Measurements from ENCODE around the gene OR2M7. TPM values are rescaled to one million over a fixed set of nuclear protein-coding genes. Genes with fewer than 3 reads are reported as not detected.

Gene OR2M7
- total RNA-seq = not detected

- Histone ChIP-seq H3K4me3 (no peak within 1 kb of the TSS), H3K27me3 (no peaks in the 10 kb centered on the region), H3K9me3 (no peaks in the 10 kb centered on the region), H3K36me3 (no peaks in the 10 kb centered on the region), H3K27ac (no peak within 1 kb of the TSS), H3K4me1 (no peaks in the 10 kb centered on the region)
- DNase-seq (ENCODE audit: extremely low spot score in 2 of 2) = no peak
- no peak for TF ChIP-seq POLR2A (IDR thresholded peaks at IDR 0.05)
- no peak for TF ChIP-seq CTCF (IDR thresholded peaks at IDR 0.05)
- no peak for TF ChIP-seq POLR2AphosphoS5 (IDR thresholded peaks at IDR 0.05; ENCODE audit: insufficient read depth in 1 of 2, low read depth in 1 of 2)
- intact Hi-C loops (cut with DNase I) = no loop called here
Observed at GRCh38 chr1:248324468-248324867, at the start of gene OR2M7. Gene OR2M7, minus strand, starts transcription at chr1:248324568. Its CDS starts 0 bp downstream, at chr1:248324568.

GRCh38 chr1:248373761-248374160 is 49.4 kb upstream of the OR2M7 start:
- DNase-seq (ENCODE audit: extremely low spot score in 2 of 2) = no peak
- H3K36me3 ChIP-seq = no peaks in the 10 kb centered on the region
- no peaks in the 10 kb centered on the region for H3K27me3 ChIP-seq
- no peak overlapping the region for H3K4me3 ChIP-seq
- TF ChIP-seq POLR2A (IDR thresholded peaks at IDR 0.05) = no peak
- TF ChIP-seq POLR2AphosphoS5 (IDR thresholded peaks at IDR 0.05; ENCODE audit: insufficient read depth in 1 of 2, low read depth in 1 of 2) = no peak
- no peak for TF ChIP-seq CTCF (IDR thresholded peaks at IDR 0.05)
- no peaks in the 10 kb centered on the region for H3K4me1 ChIP-seq
- H3K27ac ChIP-seq = no peak overlapping the region
- no peaks in the 10 kb centered on the region for H3K9me3 ChIP-seq
- intact Hi-C loops (cut with DNase I) = no loop called here

GRCh38 chr1:248372394-248372793 is 48.0 kb upstream of the OR2M7 start:
- Histone ChIP-seq H3K27ac (no peak overlapping the region), H3K4me3 (no peak overlapping the region), H3K36me3 (no peaks in the 10 kb centered on the region), H3K27me3 (no peaks in the 10 kb centered on the region), H3K4me1 (no peaks in the 10 kb centered on the region), H3K9me3 (no peaks in the 10 kb centered on the region)
- intact Hi-C loops (cut with DNase I) = no loop called here
- DNase-seq (ENCODE audit: extremely low spot score in 2 of 2) = no peak
- TF ChIP-seq POLR2A (IDR thresholded peaks at IDR 0.05) (no peak), CTCF (IDR thresholded peaks at IDR 0.05) (no peak), POLR2AphosphoS5 (IDR thresholded peaks at IDR 0.05; ENCODE audit: insufficient read depth in 1 of 2, low read depth in 1 of 2) (no peak)

- H3K27ac ChIP-seq = no peak overlapping the region
- H3K9me3 ChIP-seq = peaks cover 6% of the 10 kb centered on the region
- TF ChIP-seq POLR2A (IDR thresholded peaks at IDR 0.05) (no peak), CTCF (IDR thresholded peaks at IDR 0.05) (no peak), POLR2AphosphoS5 (IDR thresholded peaks at IDR 0.05; ENCODE audit: insufficient read depth in 1 of 2, low read depth in 1 of 2) (no peak)
- H3K36me3 ChIP-seq = no peaks in the 10 kb centered on the region
- DNase-seq (ENCODE audit: extremely low spot score in 2 of 2) = no peak
- H3K27me3 ChIP-seq = no peaks in the 10 kb centered on the region
- intact Hi-C loops (cut with DNase I) = no loop called here
- no peak overlapping the region for H3K4me3 ChIP-seq
- H3K4me1 ChIP-seq = no peaks in the 10 kb centered on the region
Observed at GRCh38 chr1:248366609-248367008, 42.2 kb upstream of the OR2M7 start.

GRCh38 chr1:248361121-248361715 is 36.9 kb upstream of the OR2M7 start, which contains the start of gene OR2T4:
Gene OR2T4, plus strand, starts transcription at chr1:248361665. Its CDS starts 0 bp downstream, at chr1:248361665.
- DNase-seq (ENCODE audit: extremely low spot score in 2 of 2) = no peak
- peaks cover 6% of the 10 kb centered on the region for H3K9me3 ChIP-seq
- no peak within 1 kb of the TSS for H3K27ac ChIP-seq
- H3K4me3 ChIP-seq = no peak within 1 kb of the TSS
- H3K36me3 ChIP-seq = no peaks in the 10 kb centered on the region
- intact Hi-C loops (cut with DNase I) = no loop called here
- no peaks in the 10 kb centered on the region for H3K27me3 ChIP-seq
- TF ChIP-seq POLR2AphosphoS5 (IDR thresholded peaks at IDR 0.05; ENCODE audit: insufficient read depth in 1 of 2, low read depth in 1 of 2) = no peak
- TF ChIP-seq CTCF (IDR thresholded peaks at IDR 0.05) = no peak
- TF ChIP-seq POLR2A (IDR thresholded peaks at IDR 0.05) = no peak
- H3K4me1 ChIP-seq = no peaks in the 10 kb centered on the region

Measured in vagina (tissue), 2 donors.